Brain pericyte (primary cell): Measurements from ENCODE around the gene MAST4.

Experiments used
- DNase-seq: peaks from one replicate; pipeline ENCODE4 v3.0.0-alpha.2; 2012; ENCODE audit warnings: low read depth, low spot score

The MAST4 gene

GRCh38 chr5:67208403-67208802 lies 612.2 kb downstream of the MAST4 start:
- DNase-seq: no peak

GRCh38 chr5:67209141-67209771 lies 613.1 kb downstream of the MAST4 start:
- no peak for DNase-seq

- no peak for DNase-seq
These were observed 615.7 kb downstream of the MAST4 start for GRCh38 chr5:67211926-67212325.

- DNase-seq: no peak
These were observed 617.8 kb downstream of the MAST4 start for GRCh38 chr5:67214036-67214435.

- DNase-seq: no peak
These were observed 618.7 kb downstream of the MAST4 start for GRCh38 chr5:67214707-67215447.

GRCh38 chr5:67215519-67216471 lies 619.6 kb downstream of the MAST4 start:
- DNase-seq: no peak

GRCh38 chr5:67216564-67216963 lies 620.4 kb downstream of the MAST4 start:
- no peak for DNase-seq
